NT2/D1 (cell line): ENCODE results near the gene PHEX.

Experiments used
- SUZ12 ChIP-seq: IDR thresholded peaks from 2 replicates; pipeline ENCODE4 v1.6.1; 2011; ENCODE audit not compliant: insufficient read length, insufficient read depth; ENCODE audit errors: extremely low read depth
- YY1 ChIP-seq: IDR thresholded peaks from 2 replicates; pipeline ENCODE4 v1.6.1; 2011; ENCODE audit not compliant: insufficient read length, insufficient read depth
- ZNF274 ChIP-seq: IDR thresholded peaks from 2 replicates; pipeline ENCODE4 v1.6.1; 2011; ENCODE audit warnings: mild to moderate bottlenecking, low read depth, low read length

- TF ChIP-seq YY1: no peak
- TF ChIP-seq SUZ12: no peak
- TF ChIP-seq ZNF274: no peak
Measured at GRCh38 chrX:22173966-22174365, 141.8 kb downstream of the PHEX start.
